GM19351 (cell line): ENCODE measurements around the gene LMNB1.

Source experiments
- ATAC-seq: cut with Tn5 transposase; IDR thresholded peaks from one replicate; pipeline ENCODE4 v1.9.1; 2021; ENCODE audit warnings: mild to moderate bottlenecking, moderate library complexity; ENCODE audit not compliant: unreplicated experiment

Gene LMNB1

DNA sequence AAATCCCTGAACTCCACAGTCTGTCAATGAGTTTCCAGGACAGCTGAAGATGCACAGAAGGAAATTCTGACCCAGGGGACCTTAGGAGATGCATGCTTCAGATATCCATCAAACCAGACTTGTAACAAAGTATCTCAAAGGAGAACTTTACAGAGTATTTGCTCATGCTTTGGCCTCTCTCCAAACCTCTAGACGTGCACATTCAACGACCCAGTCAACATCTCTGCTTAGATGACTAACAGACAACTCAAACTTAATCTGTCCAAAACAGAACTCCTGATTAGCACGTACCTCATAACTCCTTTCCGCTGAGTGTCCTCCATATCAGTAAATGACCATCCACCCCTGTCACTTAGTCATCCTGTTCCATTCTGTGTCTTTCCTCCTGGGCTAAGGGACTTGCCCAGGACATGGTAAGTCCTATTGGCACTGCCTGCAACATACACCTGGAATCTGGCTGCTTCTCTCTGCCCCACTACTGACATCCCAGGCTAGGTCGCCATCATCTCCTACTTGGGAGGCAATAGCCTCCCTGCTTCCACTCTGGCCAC, 107.4 kb downstream of the LMNB1 start:
- no peak for ATAC-seq
